Activated CD4-positive, alpha-beta T cell treated with anti-CD3 and anti-CD28 coated beads, Interleukin-2, amount 10 ng/mL, durations not matched to agents 7 days and 5 days (primary cell): ENCODE measurements around the gene SLC6A8. TPM values are rescaled to one million over a fixed set of nuclear protein-coding genes. Genes with fewer than 3 reads are reported as not detected.
"Not testable (repeated sequence)": the region's sequence is repeated elsewhere in the genome, so short reads cannot be mapped to it uniquely, and the experiment has no call there.

Source experiments
- CTCF ChIA-PET: fragments of 350-600 bp; sonication (Branson Sonifier 250); formaldehyde crosslinking; loops from one replicate; lab custom pipeline; 2021; ENCODE audit warnings: antibody characterized with exemption; lab: Charles Lee
- POLR2A ChIA-PET: fragments of 350-600 bp; sonication (Branson Sonifier 250); formaldehyde crosslinking; loops from one replicate; lab custom pipeline; 2021; ENCODE audit warnings: antibody characterized with exemption; lab: Charles Lee
- DNase-seq: peaks from one replicate; pipeline ENCODE4 v3.0.0-alpha.2; 2020
- H3K27ac Mint-ChIP-seq: one replicate; pipeline ENCODE4 v1.8.0; 2021; ENCODE audit warnings: mild to moderate bottlenecking, moderate library complexity, mixed read lengths
- H3K27me3 Mint-ChIP-seq: one replicate; pipeline ENCODE4 v1.8.0; 2021; ENCODE audit warnings: mixed read lengths
- H3K36me3 Mint-ChIP-seq: one replicate; pipeline ENCODE4 v1.8.0; 2021; ENCODE audit warnings: low read depth, mixed read lengths
- H3K4me1 Mint-ChIP-seq: one replicate; pipeline ENCODE4 v1.8.0; 2021; ENCODE audit warnings: mixed read lengths
- H3K4me3 Mint-ChIP-seq: one replicate; pipeline ENCODE4 v1.8.0; 2021; ENCODE audit warnings: mild to moderate bottlenecking, moderate library complexity, mixed read lengths
- H3K9me3 Mint-ChIP-seq: one replicate; pipeline ENCODE4 v1.8.0; 2021; ENCODE audit warnings: mixed read lengths
- total RNA-seq, 2 experiments: library from RNA; stranded (reverse); gene quantifications; one replicate each; pipeline ENCODE4 v1.2.3, GENCODE V29; 2021

SLC6A8 gene
- total RNA-seq, 2 experiments from 2014 or later = 0.65 to 0.69 TPM

DNA sequence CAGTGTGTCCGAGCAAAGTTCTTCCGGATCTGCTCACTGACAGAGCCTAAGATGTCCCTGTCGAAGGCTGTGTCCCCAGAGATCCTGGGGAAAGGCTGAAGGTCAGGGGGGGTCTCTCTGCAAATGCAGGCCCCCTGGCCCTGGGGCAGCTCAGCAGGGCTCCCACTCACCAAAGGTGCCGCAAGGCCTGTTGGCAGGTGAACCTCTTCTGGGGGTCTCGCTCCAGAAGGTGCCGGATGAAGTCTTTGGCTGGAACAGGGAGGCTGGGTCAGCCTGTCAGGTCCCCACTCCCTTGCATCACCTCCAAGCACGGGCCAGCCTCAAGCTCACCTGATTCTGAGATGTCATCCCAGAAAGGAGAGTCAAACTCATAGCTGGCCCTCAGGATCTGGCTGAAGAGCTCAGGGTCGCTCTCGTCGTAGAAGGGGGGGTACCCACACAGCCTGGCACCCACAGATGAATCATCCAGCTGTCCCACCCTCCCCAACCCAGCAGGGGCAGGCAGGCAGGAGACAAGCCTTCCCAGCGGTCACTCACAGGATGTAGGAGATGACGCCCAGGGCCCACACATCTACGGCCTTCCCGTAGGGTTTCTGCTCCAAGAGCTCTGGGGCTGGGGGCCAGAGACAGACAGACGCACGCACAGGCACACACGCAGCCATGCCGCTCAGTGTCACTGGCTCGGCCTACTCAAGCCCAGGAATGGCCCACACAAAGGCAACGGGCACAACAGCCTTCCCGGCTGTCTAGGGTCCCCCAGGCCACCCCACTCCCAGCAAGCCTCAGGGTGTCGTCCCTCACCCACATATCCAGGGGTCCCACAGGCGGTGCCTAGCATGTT lies 16.8 kb upstream of the SLC6A8 start:
- POLR2A ChIA-PET = no interaction called here

GRCh38 chrX:153671589-153672530 lies 15.9 kb upstream of the SLC6A8 start:
- peaks cover 9% of the 10 kb centered on the region for H3K4me1 Mint-ChIP-seq
- no peak for DNase-seq
- peaks cover 23% of the 10 kb centered on the region for H3K27me3 Mint-ChIP-seq
- no peak overlapping the region for H3K27ac Mint-ChIP-seq
- no peak overlapping the region for H3K4me3 Mint-ChIP-seq
- POLR2A ChIA-PET = no interaction called here
- no peaks in the 10 kb centered on the region for H3K36me3 Mint-ChIP-seq
- CTCF ChIA-PET = interaction anchor here (1.2 kb wide), 1 partner anchor 63 kb away, joined by 3 read pairs; no protein-coding TSS in a partner anchor
- no peaks in the 10 kb centered on the region for H3K9me3 Mint-ChIP-seq

More for the DNA sequence above, 16.8 kb upstream of the SLC6A8 start:
- H3K27me3 Mint-ChIP-seq = peaks cover 25% of the 10 kb centered on the region
- peaks cover 9% of the 10 kb centered on the region for H3K4me1 Mint-ChIP-seq
- no peak for DNase-seq
- H3K4me3 Mint-ChIP-seq = no peak overlapping the region
- H3K9me3 Mint-ChIP-seq = no peaks in the 10 kb centered on the region
- CTCF ChIA-PET = interaction anchor here (0.8 to 2.5 kb wide), 3 partner anchors 8 to 132 kb away, joined by 3 to 12 read pairs (median 6); no protein-coding TSS in a partner anchor
- H3K27ac Mint-ChIP-seq = no peak overlapping the region
- no peaks in the 10 kb centered on the region for H3K36me3 Mint-ChIP-seq

GRCh38 chrX:153672531-153673427 lies 14.9 kb upstream of the SLC6A8 start:
- H3K4me3 Mint-ChIP-seq = no peak overlapping the region
- no peak for DNase-seq

DNA sequence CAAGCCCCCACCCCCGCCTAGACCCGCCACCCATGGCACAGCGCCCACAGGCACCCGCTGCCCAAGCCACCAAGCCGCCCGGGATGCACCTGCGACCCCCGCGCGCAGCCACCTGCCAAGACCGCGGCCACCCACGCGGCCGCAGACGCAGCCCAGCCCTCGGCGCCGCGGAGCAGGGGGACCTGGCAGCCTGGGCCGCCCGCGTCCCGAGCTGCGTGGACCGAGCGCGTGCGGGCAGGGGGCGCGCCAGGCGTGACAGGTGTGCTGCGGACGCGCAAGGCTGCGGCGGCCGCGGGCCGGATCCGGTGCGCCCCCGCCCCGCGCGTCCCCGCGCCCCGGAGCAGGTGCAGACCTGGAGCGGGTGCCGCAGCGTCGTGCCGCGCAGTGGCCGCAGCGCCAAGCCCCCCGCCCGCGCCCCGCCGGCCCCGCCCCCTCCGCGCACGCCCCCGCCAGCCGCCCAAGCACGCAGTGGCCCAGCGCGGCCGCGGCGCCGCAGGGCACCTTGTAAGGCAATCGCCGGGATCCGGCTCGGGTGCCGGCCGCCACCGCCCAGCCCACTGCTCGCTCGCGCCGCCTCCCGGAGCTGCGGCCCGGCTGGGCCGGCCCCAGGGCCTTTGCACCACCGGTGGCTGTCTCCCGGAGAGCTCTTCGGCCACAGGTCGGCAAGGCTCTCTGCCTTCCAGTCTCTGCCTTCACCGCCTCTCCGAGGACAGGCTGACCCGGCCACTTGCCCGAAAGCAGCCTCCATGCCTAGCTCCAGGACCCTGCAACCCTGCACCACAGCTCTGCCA lies 14.1 kb upstream of the SLC6A8 start, which contains the start of gene PNCK:
Gene PNCK (minus strand): TSS at position 386 of the 791 bp plus-strand sequence. CDS start 737 bp downstream, outside the sequence.
- ChIA-PET CTCF (interaction anchor here (0.9 kb wide), 1 partner anchor 11 kb away, joined by 3 read pairs; no protein-coding TSS in a partner anchor), POLR2A (no interaction called here)
- H3K27ac Mint-ChIP-seq = no peak within 1 kb of the TSS
- H3K36me3 Mint-ChIP-seq = no peaks in the 10 kb centered on the region
- no peak within 1 kb of the TSS for H3K4me3 Mint-ChIP-seq
- H3K4me1 Mint-ChIP-seq = peaks cover 2% of the 10 kb centered on the region
- H3K9me3 Mint-ChIP-seq = no peaks in the 10 kb centered on the region
- DNase-seq = no peak
- peaks cover 23% of the 10 kb centered on the region for H3K27me3 Mint-ChIP-seq

More at GRCh38 chrX:153672531-153673427, 14.9 kb upstream of the SLC6A8 start:
- Mint-ChIP-seq H3K9me3 (no peaks in the 10 kb centered on the region), H3K4me1 (peaks cover 6% of the 10 kb centered on the region), H3K27ac (no peak overlapping the region), H3K27me3 (peaks cover 23% of the 10 kb centered on the region), H3K36me3 (no peaks in the 10 kb centered on the region)
- CTCF ChIA-PET = no interaction called here
- POLR2A ChIA-PET = no interaction called here

DNA sequence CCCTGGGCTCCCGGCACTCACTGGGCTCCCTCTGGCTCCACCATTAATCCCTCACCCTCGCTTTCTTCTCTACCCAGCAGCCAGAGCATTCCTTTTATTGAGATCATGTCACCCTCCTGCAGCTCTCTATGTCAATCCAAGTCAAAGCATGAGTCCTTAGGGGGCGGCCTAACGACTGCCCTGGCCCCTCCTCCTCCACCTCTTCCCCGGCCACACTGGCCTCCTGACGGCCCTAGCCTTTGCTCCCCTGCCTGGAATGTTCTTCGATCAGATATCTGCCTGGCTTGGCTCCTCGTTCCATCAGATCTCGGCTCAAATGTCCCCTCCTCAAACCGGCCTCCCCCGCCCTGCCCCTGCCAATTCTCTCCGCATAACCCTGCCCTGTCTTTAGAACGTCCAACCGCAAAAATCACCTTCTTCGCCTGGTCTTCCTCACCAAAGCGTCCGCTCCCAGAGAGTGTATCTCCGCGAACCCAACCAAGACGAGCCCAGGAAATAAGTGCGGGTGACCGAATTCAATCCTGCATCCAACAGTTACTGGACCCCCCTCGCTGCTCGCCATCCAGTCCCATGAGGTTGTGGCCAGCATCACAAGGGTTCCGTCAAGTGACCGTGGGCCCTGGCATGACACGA lies 13.4 kb upstream of the SLC6A8 start:
- H3K36me3 Mint-ChIP-seq = no peaks in the 10 kb centered on the region
- POLR2A ChIA-PET = no interaction called here
- no peak overlapping the region for H3K4me3 Mint-ChIP-seq

GRCh38 chrX:153681175-153681574 lies 6.6 kb upstream of the SLC6A8 start:
- Mint-ChIP-seq H3K36me3 (no peaks in the 10 kb centered on the region), H3K27me3 (peaks cover 7% of the 10 kb centered on the region), H3K4me3 (no peak overlapping the region), H3K9me3 (no peaks in the 10 kb centered on the region), H3K4me1 (no peaks in the 10 kb centered on the region), H3K27ac (no peak overlapping the region)
- DNase-seq = no peak
- ChIA-PET POLR2A (no interaction called here), CTCF (no interaction called here)

More for the DNA sequence above, 13.4 kb upstream of the SLC6A8 start:
- Mint-ChIP-seq H3K27me3 (peaks cover 23% of the 10 kb centered on the region), H3K27ac (no peak overlapping the region), H3K9me3 (no peaks in the 10 kb centered on the region), H3K4me1 (peaks cover 2% of the 10 kb centered on the region)
- CTCF ChIA-PET = interaction anchor here (0.9 kb wide), 1 partner anchor 11 kb away, joined by 3 read pairs; no protein-coding TSS in a partner anchor
- no peak for DNase-seq

- POLR2A ChIA-PET, H3K36me3 Mint-ChIP-seq, H3K9me3 Mint-ChIP-seq, H3K27ac Mint-ChIP-seq, H3K4me3 Mint-ChIP-seq, H3K4me1 Mint-ChIP-seq, DNase-seq: not testable (repeated sequence)
- CTCF ChIA-PET = interaction anchor here (0.7 to 1.7 kb wide), 3 partner anchors 16 to 741 kb away, joined by 3 to 5 read pairs (median 3); no protein-coding TSS in a partner anchor
- H3K27me3 Mint-ChIP-seq = peaks cover 12% of the 10 kb centered on the region
Observed at GRCh38 chrX:153683486-153683885, 4.2 kb upstream of the SLC6A8 start.

- POLR2A ChIA-PET = interaction anchor here (0.6 kb wide), 1 partner anchor 84 kb away, joined by 3 read pairs; no protein-coding TSS in a partner anchor
- no peaks in the 10 kb centered on the region for H3K36me3 Mint-ChIP-seq
- H3K27ac Mint-ChIP-seq = no peak overlapping the region
- H3K9me3 Mint-ChIP-seq = no peaks in the 10 kb centered on the region
- peaks cover 16% of the 10 kb centered on the region for H3K27me3 Mint-ChIP-seq
- H3K4me3 Mint-ChIP-seq = no peak overlapping the region
- no peaks in the 10 kb centered on the region for H3K4me1 Mint-ChIP-seq
- CTCF ChIA-PET = interaction anchor here (1.0 to 1.7 kb wide), 4 partner anchors 10 to 145 kb away, joined by 3 to 5 read pairs (median 3); no protein-coding TSS in a partner anchor
- no peak for DNase-seq
Observed at GRCh38 chrX:153684467-153685155, 3.1 kb upstream of the SLC6A8 start.

DNA sequence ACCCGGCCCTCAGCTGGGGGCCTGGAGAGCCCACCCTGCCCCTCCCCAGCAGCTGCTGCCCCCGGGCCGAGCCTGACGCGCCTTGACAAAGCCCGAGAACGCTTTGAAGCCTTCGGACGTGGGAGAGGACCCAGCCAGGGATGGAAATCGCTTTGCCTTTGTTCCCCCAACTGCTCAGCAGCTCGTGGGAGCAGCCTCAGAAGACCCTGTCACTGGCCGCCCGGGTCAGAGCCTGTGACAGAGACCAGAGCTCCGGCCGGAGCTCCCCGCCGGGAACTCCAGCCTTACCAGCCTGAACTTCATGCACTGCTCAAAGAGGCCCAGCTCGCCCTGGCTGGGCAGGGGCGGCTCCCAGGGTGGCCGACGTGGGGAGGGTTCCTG lies 2.6 kb upstream of the SLC6A8 start:
- H3K27ac Mint-ChIP-seq = no peak overlapping the region
- ChIA-PET POLR2A (no interaction called here), CTCF (interaction anchor here (1.0 to 1.2 kb wide), 2 partner anchors 11 to 78 kb away, joined by 3 read pairs; no protein-coding TSS in a partner anchor)
- no peaks in the 10 kb centered on the region for H3K9me3 Mint-ChIP-seq
- no peaks in the 10 kb centered on the region for H3K4me1 Mint-ChIP-seq
- no peak overlapping the region for H3K4me3 Mint-ChIP-seq
- DNase-seq = no peak
- H3K27me3 Mint-ChIP-seq = peaks cover 17% of the 10 kb centered on the region
- H3K36me3 Mint-ChIP-seq = no peaks in the 10 kb centered on the region
